HG02870 (cell line): ENCODE results near the gene SEM1.
"Not testable (repeated sequence)": the region's sequence is repeated elsewhere in the genome, so short reads cannot be mapped to it uniquely, and the experiment has no call there.

ENCODE experiments used
- ATAC-seq: cut with Tn5 transposase; IDR thresholded peaks from one replicate; pipeline ENCODE4 v1.9.1; 2021; ENCODE audit warnings: mild to moderate bottlenecking, moderate library complexity; ENCODE audit not compliant: unreplicated experiment

SEM1 gene

DNA sequence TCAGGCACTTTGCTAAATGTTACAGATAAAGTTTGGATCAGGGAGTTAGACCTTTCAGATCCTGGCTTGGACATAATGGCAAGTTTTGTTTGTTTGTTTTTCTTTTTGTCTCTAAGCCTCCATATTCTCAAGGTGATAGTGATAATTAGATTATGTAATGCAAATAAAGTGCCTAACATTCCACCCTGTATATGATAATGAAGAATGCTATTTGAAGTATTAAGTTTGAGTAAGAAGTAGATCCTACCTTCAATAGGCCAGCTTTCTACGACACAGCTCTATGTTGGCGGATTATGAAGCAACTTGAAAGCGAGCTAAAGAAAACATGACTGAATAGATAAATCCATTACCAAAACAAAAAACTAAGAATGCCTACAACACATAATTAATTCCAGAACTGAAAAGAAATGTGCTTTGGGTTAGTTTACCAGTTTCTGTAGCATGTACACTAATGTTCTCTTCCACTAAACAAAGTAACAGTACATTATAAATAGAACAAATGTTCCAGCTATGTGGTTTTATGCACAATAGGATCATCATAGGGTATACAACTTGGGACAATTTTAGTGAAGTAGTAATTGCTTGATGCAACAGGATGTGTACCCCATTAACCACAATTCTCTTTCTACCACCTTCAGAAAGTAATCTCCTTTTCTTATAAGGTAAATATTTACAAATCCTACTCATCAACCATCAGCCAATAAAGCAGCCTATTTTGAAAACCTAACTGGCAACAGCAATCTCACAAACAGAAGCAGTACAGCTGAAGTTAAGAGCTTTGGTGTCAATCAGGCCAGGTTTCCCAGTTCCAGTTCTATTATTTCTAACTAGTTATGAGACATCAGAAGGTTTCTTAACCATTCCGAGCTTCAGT is 1.5 kb downstream of the SEM1 start:
- no peak for ATAC-seq

GRCh38 chr7:96701258-96701657 is 8.4 kb downstream of the SEM1 start:
- no peak for ATAC-seq

DNA sequence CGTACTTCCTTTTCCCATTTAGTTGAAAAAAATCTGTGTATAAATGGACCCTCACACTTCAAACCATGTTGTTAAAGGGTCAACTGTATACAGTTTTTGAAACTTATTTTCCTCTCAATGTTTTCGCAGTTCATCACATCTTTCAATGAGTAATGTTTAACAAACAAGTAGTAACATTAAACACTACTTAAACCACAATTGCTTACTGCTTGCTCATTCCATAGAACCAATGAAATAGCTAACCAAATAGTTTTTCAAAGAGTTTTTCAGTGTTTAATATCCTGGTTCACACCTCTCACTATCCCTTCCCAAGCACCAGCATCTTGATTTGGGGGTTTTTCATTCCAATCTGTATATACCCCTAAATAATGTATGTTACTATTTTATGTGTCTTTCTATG is 9.1 kb downstream of the SEM1 start:
- no peak for ATAC-seq

- no peak for ATAC-seq
Observed at GRCh38 chr7:96699219-96699871, 10.3 kb downstream of the SEM1 start.

GRCh38 chr7:96698449-96698848 is 11.2 kb downstream of the SEM1 start:
- not testable (repeated sequence) for ATAC-seq

GRCh38 chr7:96697822-96698221 is 11.8 kb downstream of the SEM1 start:
- ATAC-seq, result no peak

DNA sequence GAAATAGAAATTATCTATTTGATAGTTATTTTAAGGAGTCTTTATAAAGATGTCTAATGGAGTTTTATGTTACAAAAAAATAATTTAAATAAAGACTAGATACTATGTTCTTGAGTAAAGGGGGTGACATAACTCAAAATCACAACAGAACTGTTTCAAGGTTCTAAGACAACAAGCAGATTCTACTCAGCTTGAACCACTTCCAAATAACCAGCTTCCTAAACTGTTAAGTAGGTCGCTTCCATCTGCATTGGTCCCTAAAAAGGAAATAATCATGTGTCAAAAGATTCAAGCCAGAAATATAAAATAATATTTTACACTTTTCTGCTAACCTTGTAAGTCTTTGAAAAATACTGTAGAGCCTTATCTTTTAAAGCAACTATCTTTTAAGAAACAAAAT is 14.1 kb downstream of the SEM1 start:
- no peak for ATAC-seq

- ATAC-seq, result no peak
Observed at GRCh38 chr7:96694082-96694481, 15.6 kb downstream of the SEM1 start.

- ATAC-seq, result no peak
Observed at GRCh38 chr7:96691702-96692101, 17.9 kb downstream of the SEM1 start.

- ATAC-seq, result no peak
Observed at GRCh38 chr7:96689414-96689813, 20.2 kb downstream of the SEM1 start.

GRCh38 chr7:96686305-96686704 is 23.3 kb downstream of the SEM1 start:
- ATAC-seq, result no peak

GRCh38 chr7:96685755-96686154 is 23.9 kb downstream of the SEM1 start:
- peak; percentile 64 for ATAC-seq

GRCh38 chr7:96685353-96685752 is 24.3 kb downstream of the SEM1 start:
- peak; percentile 52 for ATAC-seq

DNA sequence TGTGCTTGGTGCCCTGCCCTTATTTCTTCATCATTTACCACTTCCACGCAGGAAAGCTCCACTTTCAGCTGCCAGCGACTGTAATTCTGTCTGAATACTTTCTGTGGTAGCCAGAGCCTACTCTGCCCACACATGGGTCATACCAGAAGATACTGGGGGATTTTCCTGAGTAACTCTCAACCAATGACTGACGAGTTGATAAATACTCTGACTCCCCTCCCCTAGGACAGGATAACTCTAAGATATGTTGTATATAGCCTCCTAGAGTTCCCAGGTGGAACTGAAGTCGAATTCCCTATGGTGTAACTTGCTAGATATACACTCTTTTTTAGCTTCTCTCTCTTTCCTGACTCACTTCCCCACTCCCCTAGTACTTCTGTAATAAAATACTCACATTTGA is 29.8 kb downstream of the SEM1 start:
- peak; percentile 61 for ATAC-seq

GRCh38 chr7:96676919-96677318 is 32.7 kb downstream of the SEM1 start:
- ATAC-seq, result no peak

DNA sequence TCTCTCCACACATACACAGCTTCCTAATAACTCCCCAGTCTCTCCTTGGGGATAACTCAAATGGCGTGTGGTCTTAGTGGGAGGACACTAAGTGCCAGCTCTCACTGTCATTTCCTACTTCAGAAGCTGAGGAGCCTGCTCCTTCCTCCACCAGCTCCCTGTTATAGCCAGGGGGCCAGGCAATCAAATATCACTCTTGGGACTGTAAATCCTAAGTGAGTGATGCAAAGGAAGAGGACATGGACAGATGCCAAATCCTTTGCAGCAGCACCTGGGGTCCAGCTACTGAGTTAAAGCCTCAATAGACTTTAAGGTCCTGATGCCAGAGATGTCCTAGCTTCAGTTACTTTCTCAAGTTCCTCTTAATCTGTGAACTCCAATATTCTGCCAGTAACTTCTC is 34.1 kb downstream of the SEM1 start:
- no peak for ATAC-seq

DNA sequence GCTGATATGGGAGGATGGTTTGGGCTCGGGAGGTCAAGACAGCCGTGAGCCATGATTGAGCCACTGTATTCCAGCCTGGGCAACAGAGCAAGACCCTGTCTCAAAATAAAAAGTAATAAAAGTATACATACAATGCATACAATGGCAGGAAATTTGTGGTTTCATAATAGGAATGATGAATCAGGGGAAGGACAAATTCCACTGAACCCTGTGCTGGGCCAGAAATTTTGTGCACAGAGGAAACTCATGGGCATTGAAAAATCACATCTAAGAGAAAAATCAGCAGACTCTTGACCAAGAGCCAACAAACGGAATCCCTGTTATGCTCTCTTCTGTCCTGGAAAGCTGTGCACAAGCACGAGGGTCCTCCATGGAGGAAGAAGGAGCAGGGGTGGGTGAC is 35.1 kb downstream of the SEM1 start:
- ATAC-seq, result no peak

- no peak for ATAC-seq
Observed at GRCh38 chr7:96671854-96672253, 37.8 kb downstream of the SEM1 start.

DNA sequence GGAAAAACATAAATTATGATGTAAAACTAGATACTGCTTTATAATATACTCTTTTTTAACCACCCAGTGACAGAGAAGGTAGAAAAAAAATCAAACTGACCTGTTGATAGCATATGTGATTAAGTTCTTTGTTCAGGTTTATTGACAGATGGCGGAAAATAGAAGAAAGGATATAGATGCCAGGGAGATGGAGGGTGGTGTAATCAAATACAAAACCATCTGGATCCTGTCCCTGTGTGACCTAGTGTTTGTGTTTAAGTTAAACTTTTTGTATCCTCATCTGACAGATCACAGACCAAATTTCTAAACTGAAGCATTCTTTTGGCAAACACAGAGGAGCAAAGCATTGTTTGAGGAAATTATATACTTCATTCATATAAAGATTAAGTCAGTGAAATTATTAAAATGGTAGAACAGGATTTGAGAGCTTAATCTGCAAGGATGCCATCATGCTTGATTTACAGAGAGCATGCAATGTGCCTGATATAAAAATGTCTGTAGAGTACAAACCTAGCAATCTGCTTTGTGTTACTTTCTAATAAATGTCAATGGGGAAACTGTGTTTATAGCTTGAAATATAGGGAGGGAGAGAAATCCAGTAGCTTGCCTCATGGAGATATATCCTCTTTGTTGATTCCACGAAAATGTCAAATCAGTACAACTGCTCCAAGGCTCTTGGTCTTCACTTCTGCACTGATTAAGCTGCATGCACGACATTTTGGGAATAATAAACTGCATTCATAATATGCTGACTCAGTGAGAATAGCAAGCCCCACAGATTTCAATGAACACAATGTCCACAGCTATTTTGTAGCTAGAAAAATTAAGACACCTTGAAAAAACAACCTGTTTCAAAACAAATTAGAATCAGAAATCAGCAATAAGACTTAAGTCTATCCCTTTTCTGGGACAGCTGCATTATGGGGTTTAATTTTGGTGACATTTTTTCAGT is 39.0 kb downstream of the SEM1 start:
- ATAC-seq, result no peak

DNA sequence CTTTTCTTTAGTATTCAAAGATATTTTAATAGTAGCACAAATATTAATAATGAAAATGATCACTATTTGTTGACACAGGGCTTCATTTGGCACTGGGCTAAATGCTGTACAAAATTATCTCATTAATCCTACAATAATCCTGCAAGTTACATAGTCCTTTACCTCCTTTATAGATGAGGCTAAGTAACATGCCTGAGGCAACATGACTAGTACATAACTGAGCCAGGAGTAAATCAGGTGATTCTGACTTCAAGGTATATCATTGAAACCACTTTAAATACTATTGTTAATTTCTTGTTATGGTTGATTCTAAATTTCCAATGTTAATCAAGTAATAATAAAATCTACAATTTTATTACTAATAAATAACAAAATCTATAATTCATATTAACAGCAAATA is 39.8 kb downstream of the SEM1 start:
- no peak for ATAC-seq

- no peak for ATAC-seq
Observed at GRCh38 chr7:96667026-96667425, 42.6 kb downstream of the SEM1 start.
